Suprapubic skin (tissue), 4 donors: ENCODE measurements around the gene RPL21. TPM values are rescaled to one million over a fixed set of nuclear protein-coding genes. Genes with fewer than 3 reads are reported as not detected.
A peak's percentile ranks its signal among the peaks of the same experiment; 100 is the strongest.

Source experiments
- DNase-seq, 2 donors: peaks; one replicate each; pipeline ENCODE4 v3.0.0-alpha.2; 2019; ENCODE audit warnings: low spot score in 2 of 2
- H3K27ac ChIP-seq: fragments of 200-600 bp; sonication (generic); one replicate; pipeline ENCODE4 v1.5.1; 2019
- H3K27me3 ChIP-seq: fragments of 200-600 bp; sonication (generic); one replicate; pipeline ENCODE4 v1.5.1; 2019
- H3K36me3 ChIP-seq: fragments of 200-600 bp; sonication (generic); one replicate; pipeline ENCODE4 v1.5.1; 2019
- H3K4me1 ChIP-seq: fragments of 200-600 bp; sonication (generic); one replicate; pipeline ENCODE4 v1.5.1; 2019
- H3K4me3 ChIP-seq: fragments of 200-600 bp; sonication (generic); one replicate; pipeline ENCODE4 v1.5.1; 2019; ENCODE audit warnings: mild to moderate bottlenecking
- H3K9me3 ChIP-seq: fragments of 200-600 bp; sonication (generic); one replicate; pipeline ENCODE4 v1.5.1; 2019
- EP300 ChIP-seq: sonication (generic); formaldehyde crosslinking; IDR thresholded peaks from one replicate; pipeline ENCODE4 v1.6.1; 2017; ENCODE audit warnings: antibody characterized with exemption
- POLR2A ChIP-seq, 2 donors: fragments of 450-650 bp; IDR thresholded peaks; one replicate each; pipeline ENCODE4 v1.6.1; 2017; ENCODE audit warnings: antibody characterized with exemption in 2 of 2, mild to moderate bottlenecking in 2 of 2, moderate library complexity in 2 of 2
- POLR2AphosphoS5 ChIP-seq, 3 donors: sonication (generic); formaldehyde crosslinking; IDR thresholded peaks; one replicate each; pipeline ENCODE4 v1.6.1; 2017; ENCODE audit warnings: antibody characterized with exemption in 3 of 3
- WGBS: methylation state at CpG from one replicate; pipeline ENCODE4 v1.1.5; 2018; 5-methylcytosine and 5-hydroxymethylcytosine counted together
- total RNA-seq, 4 donors: library from RNA; depleted of rRNA; stranded (reverse); fragments of >200 nt; gene quantifications; one replicate each; pipeline ENCODE4 v1.1.0, GENCODE V29; 2016
- TF ChIP-seq, protein P1 (sequence below), 2 donors: fragments of 200-600 bp in 1 of 2; fragments of 450-650 bp in 1 of 2; sonication (generic) in 1 of 2; IDR thresholded peaks; one replicate each; pipeline ENCODE4 v1.5.1; 2016 to 2019; ENCODE audit warnings: antibody characterized with exemption in 2 of 2, mild to moderate bottlenecking in 1 of 2, moderate library complexity in 1 of 2

RPL21 gene
- total RNA-seq, 4 donors from 2014 or later = 337 to 951 (median 832) TPM

DNA sequence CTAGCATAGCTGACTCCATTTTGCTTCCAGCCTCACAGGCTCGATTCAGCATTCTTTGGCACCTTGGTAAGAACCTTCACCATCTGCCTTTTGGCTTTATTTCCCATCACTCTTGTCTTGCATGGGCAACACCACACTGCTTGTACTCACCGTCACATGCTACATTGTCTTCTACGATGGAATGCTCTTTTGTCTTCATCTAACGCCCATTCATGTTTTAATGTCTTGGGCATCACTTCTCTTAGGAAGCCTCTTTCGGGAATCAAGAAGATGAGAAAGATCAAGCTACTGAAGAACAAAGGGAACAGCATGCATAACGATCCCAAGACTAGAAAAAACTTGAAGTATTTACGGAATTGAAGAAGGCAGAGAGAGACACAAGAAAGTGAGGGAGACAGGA is 5.7 kb upstream of the RPL21 start:
- Histone ChIP-seq H3K27me3 (no peaks in the 10 kb centered on the region), H3K36me3 (peaks cover 4% of the 10 kb centered on the region), H3K4me1 (peaks cover 13% of the 10 kb centered on the region), H3K27ac (no peak overlapping the region), H3K4me3 (no peak overlapping the region), H3K9me3 (no peaks in the 10 kb centered on the region)
- TF ChIP-seq, protein P1, sequence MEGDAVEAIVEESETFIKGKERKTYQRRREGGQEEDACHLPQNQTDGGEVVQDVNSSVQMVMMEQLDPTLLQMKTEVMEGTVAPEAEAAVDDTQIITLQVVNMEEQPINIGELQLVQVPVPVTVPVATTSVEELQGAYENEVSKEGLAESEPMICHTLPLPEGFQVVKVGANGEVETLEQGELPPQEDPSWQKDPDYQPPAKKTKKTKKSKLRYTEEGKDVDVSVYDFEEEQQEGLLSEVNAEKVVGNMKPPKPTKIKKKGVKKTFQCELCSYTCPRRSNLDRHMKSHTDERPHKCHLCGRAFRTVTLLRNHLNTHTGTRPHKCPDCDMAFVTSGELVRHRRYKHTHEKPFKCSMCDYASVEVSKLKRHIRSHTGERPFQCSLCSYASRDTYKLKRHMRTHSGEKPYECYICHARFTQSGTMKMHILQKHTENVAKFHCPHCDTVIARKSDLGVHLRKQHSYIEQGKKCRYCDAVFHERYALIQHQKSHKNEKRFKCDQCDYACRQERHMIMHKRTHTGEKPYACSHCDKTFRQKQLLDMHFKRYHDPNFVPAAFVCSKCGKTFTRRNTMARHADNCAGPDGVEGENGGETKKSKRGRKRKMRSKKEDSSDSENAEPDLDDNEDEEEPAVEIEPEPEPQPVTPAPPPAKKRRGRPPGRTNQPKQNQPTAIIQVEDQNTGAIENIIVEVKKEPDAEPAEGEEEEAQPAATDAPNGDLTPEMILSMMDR (IDR thresholded peaks at IDR 0.05) = no peak
- TF ChIP-seq POLR2A (IDR thresholded peaks at IDR 0.05) = no peak
- TF ChIP-seq POLR2AphosphoS5 (IDR thresholded peaks at IDR 0.05) = no peak
- no peak for TF ChIP-seq EP300
- DNase-seq = no peak
- 81% methylated on average over 7 of the region's 7 CpGs for WGBS

DNA sequence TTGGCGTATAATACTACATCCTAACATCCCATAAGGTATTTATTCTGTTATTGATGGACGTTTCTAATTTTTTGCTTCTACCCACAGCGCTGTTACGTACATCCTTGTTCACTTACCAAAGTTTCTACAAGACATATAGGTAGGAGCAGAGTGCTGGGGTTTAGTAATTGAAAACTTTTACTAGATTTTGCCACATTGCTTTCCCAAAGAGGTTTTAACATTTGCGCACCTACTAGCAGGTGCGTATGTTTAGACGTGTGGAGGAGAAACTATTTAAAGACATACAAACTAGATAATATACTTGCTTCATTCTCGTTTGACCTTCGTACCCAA is 559 bp upstream of the RPL21 start:
- peak overlapping the region; percentile 69 for H3K4me3 ChIP-seq
- H3K36me3 ChIP-seq = peaks cover 10% of the 10 kb centered on the region
- no peaks in the 10 kb centered on the region for H3K9me3 ChIP-seq
- H3K27me3 ChIP-seq = no peaks in the 10 kb centered on the region
- TF ChIP-seq EP300 (no peak), POLR2A (IDR thresholded peaks at IDR 0.05) (no peak), POLR2AphosphoS5 (IDR thresholded peaks at IDR 0.05) (no peak)
- TF ChIP-seq, protein P1 (IDR thresholded peaks at IDR 0.05) = no peak
- DNase-seq = no peak
- H3K27ac ChIP-seq = peak overlapping the region; percentile 94
- 2% methylated on average over 9 of the region's 9 CpGs for WGBS
- H3K4me1 ChIP-seq = peaks cover 41% of the 10 kb centered on the region

DNA sequence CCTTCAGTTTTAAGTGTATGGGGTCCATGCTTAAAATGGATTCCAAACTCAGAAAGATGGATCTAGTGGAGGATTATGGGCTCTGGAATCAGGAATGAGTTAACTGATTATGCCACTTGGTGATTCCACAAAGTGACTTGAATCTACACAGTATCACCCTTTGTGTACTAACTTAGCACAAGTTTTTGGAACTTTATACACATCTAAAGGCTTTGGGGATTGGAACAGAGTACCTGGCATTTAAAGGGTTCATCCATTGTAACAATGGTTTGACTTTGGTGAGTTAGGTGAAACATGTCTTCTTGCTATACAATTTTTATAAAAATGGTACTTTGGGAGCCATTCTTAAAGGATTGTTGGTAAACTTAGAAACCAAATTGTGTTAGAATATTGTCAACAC is 1.1 kb downstream of the RPL21 start:
- DNase-seq = no peak
- H3K9me3 ChIP-seq = no peaks in the 10 kb centered on the region
- H3K27me3 ChIP-seq = no peaks in the 10 kb centered on the region
- H3K4me3 ChIP-seq = peak overlapping the region; percentile 69
- H3K36me3 ChIP-seq = peaks cover 26% of the 10 kb centered on the region
- TF ChIP-seq POLR2AphosphoS5 (IDR thresholded peaks at IDR 0.05) (no peak), POLR2A (IDR thresholded peaks at IDR 0.05) (no peak)
- TF ChIP-seq, protein P1 (IDR thresholded peaks at IDR 0.05) = no peak
- H3K27ac ChIP-seq = peak overlapping the region; percentile 94
- peaks cover 41% of the 10 kb centered on the region for H3K4me1 ChIP-seq

DNA sequence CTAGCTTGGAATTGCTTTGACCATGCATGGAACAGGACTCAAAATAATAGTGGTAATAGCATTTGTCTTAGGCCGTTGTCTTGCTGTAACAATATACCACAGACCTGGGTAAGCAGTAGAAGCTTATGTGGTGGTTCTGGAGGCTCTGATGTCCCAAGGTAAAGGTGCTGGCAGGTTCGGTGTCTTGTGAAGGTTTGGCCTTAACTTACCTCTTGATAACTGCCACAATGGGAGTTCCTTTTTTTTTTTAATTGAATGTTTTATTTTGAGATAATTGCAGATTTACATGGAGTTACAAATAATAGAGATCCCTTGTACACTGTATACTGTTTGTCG is 5.8 kb downstream of the RPL21 start:
- WGBS = 82% methylated on average over 3 of the region's 3 CpGs
- H3K9me3 ChIP-seq = no peaks in the 10 kb centered on the region
- no peak overlapping the region for H3K4me3 ChIP-seq
- TF ChIP-seq POLR2AphosphoS5 (IDR thresholded peaks at IDR 0.05) (no peak), EP300 (no peak), POLR2A (IDR thresholded peaks at IDR 0.05) (no peak)
- TF ChIP-seq, protein P1 (IDR thresholded peaks at IDR 0.05) = no peak
- peaks cover 43% of the 10 kb centered on the region for H3K36me3 ChIP-seq
- DNase-seq = no peak
- H3K27me3 ChIP-seq = no peaks in the 10 kb centered on the region
- peaks cover 37% of the 10 kb centered on the region for H3K4me1 ChIP-seq
- H3K27ac ChIP-seq = no peak overlapping the region

DNA sequence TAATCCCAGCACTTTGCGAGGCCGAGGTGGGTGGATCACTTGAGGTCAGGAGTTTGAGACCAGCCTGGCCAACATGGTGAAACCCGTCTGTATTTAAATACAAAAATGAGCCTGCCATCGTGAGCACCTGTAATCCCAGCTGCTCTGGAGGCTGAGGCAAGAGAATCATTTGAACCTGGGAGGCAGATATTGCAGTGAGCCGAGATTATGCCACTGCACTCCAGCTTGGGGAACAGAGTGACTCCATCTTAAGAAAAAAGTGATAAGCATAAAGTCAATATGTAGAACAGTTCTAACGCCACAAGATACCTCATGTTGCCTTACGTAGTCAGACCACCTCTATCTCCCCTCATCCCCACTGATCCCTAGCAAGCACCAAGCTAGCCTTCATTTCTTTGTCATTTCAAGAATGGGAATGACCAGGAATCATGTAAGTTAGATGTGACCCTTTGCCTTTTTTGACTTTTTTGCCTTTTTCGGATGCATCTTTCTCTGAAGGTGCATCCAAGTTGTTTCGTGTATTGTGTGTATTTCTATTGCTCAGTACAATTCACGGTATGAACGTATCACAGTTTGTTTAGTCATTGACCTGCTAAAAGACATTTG is 6.4 kb downstream of the RPL21 start:
- H3K36me3 ChIP-seq = peaks cover 43% of the 10 kb centered on the region
- no peak overlapping the region for H3K27ac ChIP-seq
- H3K27me3 ChIP-seq = no peaks in the 10 kb centered on the region
- H3K4me3 ChIP-seq = no peak overlapping the region
- TF ChIP-seq POLR2A (IDR thresholded peaks at IDR 0.05) = no peak
- H3K9me3 ChIP-seq = no peaks in the 10 kb centered on the region
- peaks cover 32% of the 10 kb centered on the region for H3K4me1 ChIP-seq
- 83% methylated on average over 11 of the region's 11 CpGs for WGBS
- DNase-seq = no peak
